ENCODE data around the gene CNDP1.

The CNDP1 gene

DNA sequence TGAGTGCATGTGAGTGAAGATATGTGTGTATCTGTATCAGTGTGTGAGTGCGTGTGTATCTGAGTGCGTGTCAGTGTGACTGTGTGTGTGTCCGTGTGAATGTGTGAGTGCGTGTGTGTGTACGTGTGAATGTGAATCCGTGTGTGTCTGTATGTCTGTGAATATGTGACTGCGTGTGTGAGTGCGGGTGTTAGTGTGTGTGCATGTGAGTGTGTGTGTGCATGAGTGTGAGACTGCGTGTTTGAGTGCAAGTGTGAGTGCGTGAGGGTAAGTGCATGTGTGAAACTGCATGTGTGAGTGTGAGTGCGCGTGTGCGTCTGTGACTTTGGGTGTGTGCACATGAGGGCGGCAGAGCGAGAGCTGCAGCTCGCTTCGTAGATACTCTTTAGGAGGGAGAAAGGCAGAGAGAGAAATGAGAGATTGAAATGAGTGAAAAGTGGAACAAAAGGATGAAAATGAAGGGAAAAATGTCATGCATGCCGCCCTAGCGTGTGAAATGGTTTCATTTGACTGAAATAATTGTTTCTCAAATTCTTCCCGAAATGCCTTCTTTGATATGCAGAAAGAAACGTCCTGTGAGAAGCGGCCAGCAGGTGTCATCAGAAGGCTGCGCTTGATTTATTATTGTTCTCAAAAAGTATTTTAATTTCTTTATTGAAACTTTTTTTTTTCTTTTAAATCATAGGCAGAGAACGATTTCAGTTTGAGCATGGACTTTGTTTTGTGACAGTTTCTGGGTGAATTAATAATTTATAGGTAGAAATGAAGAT lies 88.9 kb downstream of the CNDP1 start:
- in situ Hi-C loops (cut with HindIII; ENCODE audit: low sequenced_read_pairs), result no loop called here

DNA sequence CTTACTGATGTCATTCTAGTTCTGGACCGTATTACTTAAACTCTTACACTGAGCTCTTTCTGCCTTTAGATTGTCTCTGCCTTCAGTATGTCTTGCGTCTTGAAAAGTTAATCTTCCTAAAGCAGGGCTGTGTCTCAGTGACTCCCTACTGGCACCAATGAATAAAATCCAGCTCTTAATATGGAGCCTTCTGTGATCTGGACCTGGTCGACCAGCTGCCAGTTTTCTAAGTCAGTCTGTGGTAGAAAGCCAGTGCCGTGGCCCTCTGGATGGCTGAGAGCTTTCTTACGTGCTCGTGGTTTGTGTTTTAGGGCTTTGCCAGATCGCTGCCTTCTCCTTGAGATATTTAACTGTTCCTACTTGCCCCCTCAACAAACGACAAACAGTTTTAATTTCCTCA lies 90.2 kb downstream of the CNDP1 start:
- in situ Hi-C loops (cut with HindIII; ENCODE audit: low sequenced_read_pairs), result no loop called here

DNA sequence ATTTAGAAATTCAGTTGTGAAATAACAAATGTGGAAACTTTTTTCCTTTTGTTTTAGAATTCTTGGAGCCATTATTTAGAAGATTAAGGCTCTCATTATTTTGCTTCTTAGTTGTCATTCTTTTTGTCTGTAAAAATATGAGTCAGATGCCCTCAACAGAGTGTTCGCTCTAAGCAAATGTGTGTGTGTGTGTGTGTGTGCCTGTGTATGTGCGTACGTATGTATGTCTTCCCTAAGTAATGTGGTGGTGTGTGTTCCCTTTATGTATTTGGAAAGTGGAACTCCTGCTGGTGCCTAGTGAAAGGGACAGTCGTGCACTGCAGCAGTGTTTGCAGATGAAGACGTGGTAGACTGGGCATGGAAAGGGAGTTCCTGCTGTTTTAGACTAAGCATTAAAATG lies 90.9 kb downstream of the CNDP1 start:
- in situ Hi-C loops (cut with HindIII; ENCODE audit: low sequenced_read_pairs), result no loop called here

DNA sequence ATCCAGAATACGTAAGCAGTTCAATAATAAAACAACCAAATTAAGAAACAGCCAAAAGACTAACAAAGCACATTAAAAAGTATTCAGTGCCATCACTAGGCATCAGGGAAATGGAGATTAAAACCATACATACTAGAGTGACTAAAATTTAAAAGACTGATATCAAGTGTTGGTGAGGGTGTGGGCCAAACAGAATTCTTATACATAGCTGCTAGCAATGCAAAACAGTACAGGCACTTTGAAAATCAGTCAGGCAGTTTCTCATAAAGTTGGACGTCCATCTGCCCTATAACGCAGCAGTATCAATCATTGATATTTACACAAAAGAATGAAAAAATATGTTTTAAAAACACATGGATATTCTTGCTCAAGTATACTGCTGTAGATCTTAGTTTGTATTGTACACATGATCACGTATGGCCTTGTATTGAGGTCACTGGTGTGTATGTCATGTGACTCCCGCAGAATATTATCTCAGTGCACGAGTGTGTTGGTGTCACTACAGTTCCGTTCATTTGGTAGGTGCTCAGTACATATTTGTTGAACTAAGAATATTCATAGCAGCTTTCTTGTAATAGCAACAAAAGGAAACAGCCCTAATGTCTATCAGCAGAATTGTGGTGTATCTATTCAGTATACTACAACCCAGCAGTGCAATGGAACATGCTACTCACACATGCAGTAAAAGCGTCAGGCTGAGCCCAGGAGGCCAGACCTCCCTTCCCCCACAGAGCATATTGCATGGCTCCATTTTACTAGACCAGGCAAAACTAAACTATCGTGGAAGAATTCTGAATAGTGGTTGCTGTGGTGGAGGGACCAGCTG lies 92.0 kb downstream of the CNDP1 start:
- in situ Hi-C loops (cut with HindIII; ENCODE audit: low sequenced_read_pairs), result no loop called here

DNA sequence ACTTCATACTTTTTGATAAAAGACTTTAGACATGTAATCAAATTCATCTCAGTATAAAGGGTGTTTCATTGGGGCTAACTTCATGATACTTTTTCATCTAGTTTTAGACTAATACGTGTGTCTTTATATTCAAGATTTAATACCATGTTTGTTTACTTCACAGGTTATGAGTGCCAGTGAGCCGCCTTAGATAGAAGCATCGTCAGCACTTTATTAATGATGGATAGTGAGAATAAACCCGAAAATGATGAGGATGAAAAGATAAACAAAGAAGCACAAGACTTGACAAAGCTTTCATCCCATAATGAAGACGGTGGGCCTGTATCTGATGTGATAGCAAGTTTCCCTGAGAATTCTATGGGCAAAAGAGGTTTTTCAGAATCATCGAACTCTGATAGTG lies 96.5 kb downstream of the CNDP1 start:
- in situ Hi-C loops (cut with HindIII; ENCODE audit: low sequenced_read_pairs), result no loop called here

DNA sequence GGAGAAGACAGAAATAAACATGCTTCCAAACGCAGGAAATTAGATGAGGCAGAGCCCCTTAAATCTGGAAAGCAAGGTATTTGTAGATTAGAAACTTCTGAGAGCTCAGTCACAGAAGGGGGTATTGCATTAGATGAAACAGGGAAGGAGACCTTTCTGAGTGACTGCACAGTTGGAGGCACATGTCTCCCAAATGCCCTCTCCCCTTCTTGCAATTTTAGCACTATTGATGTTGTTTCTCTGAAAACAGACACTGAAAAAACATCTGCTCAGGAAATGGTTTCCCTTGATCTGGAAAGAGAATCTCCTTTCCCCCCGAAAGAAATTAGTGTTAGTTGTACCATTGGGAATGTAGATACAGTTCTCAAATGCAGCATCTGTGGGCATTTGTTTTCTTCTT lies 96.9 kb downstream of the CNDP1 start:
- in situ Hi-C loops (cut with HindIII; ENCODE audit: low sequenced_read_pairs), result no loop called here

DNA sequence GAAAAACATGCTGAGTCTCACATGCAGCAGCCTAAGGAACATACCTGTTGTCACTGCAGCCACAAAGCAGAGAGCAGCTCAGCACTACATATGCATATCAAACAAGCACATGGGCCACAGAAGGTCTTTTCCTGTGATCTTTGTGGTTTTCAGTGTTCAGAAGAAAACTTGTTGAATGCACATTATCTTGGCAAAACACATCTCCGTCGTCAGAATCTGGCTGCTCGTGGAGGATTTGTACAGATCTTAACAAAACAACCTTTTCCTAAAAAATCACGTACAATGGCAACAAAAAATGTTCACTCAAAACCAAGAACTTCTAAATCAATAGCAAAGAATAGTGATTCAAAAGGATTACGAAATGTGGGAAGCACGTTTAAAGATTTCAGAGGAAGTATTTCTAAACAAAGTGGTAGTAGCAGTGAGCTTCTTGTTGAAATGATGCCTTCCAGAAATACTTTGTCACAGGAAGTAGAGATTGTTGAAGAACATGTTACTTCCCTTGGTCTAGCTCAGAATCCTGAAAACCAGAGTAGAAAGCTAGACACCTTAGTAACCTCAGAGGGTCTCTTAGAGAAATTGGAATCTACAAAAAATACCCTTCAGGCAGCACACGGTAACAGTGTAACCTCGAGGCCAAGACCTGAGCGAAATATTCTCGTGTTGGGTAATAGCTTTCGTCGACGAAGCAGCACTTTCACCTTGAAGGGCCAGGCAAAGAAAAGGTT lies 97.5 kb downstream of the CNDP1 start:
- in situ Hi-C loops (cut with HindIII; ENCODE audit: low sequenced_read_pairs), result no loop called here

DNA sequence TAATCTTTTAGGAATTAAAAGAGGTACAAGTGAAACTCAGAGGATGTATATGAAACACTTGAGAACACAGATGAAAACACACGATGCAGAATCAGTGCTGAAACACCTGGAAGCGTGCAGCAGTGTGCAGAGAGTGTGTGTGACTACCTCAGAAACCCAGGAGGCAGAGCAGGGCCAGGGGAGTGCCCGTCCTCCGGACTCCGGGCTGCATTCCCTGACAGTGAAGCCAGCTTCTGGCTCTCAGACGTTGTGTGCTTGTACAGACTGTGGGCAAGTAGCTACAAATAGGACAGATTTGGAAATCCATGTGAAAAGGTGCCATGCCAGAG lies 98.0 kb downstream of the CNDP1 start:
- in situ Hi-C loops (cut with HindIII; ENCODE audit: low sequenced_read_pairs), result no loop called here

DNA sequence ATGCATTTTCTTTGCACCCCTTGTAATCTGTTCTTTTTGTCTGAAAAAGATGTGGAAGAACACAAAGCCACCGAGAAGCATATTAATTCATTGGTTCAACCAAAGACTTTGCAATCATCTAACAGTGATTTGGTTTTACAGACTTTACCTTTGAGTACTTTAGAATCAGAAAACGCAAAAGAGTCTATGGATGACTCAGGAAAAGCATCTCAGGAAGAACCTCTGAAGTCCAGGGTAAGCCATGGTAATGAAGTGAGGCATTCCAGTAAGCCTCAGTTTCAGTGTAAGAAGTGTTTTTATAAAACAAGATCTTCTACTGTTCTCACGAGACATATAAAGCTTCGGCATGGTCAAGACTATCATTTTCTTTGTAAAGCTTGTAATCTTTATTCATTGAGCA lies 98.6 kb downstream of the CNDP1 start:
- in situ Hi-C loops (cut with HindIII; ENCODE audit: low sequenced_read_pairs), result no loop called here

DNA sequence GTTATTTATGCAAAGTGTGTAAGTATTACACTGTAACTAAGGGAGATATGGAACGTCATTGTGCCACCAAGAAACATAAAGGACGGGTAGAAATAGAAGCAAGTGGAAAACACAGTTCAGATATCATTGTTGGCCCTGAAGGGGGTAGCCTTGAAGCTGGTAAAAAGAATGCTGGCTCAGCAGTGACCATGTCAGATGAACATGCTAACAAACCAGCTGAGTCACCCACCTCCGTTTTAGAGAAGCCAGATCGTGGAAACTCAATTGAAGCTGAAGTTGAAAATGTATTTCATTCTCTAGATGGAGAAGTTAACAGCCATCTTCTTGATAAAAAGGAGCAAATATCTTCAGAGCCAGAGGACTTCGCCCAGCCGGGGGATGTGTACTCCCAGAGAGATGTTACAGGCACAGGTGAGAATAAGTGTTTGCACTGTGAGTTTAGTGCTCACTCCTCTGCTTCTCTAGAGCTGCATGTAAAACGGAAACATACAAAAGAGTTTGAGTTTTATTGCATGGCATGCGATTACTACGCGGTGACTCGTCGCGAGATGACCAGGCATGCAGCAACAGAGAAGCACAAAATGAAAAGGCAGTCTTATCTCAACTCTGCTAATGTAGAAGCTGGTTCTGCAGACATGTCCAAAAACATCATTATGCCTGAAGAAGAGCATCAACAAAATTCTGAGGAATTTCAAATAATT lies 99.5 kb downstream of the CNDP1 start:
- in situ Hi-C loops (cut with HindIII; ENCODE audit: low sequenced_read_pairs), result no loop called here

DNA sequence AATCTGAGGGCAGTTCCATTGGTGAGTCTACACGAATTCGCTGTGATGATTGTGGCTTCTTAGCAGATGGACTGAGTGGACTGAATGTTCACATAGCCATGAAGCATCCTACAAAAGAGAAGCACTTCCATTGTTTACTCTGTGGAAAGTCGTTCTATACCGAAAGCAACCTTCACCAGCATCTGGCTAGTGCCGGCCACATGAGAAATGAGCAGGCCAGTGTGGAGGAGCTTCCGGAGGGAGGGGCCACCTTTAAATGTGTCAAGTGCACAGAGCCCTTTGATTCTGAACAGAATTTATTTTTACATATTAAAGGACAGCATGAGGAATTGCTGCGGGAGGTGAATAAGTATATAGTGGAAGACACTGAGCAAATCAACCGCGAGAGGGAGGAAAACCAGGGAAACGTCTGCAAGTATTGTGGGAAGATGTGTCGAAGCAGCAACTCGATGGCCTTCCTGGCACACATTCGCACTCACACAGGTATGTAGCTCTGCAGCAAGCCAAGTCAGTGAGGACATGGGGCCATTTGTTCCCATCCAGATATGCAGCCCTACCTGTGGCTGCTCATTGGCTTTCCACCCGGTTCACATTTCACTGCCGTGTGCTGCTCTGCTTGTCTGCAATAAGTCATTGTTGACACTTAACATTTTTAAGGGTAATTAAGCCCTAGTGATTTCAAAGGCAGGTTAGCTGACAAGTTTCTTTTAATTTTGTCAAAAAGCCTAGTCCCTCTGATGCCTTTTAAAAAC lies 101.1 kb downstream of the CNDP1 start:
- in situ Hi-C loops (cut with HindIII; ENCODE audit: low sequenced_read_pairs), result no loop called here

All from DLD1 (cell line).